C4-2B (cell line): Measurements from ENCODE around the gene PERCC1.

ENCODE experiments used
- CTCF ChIP-seq: fragments of 450-650 bp; conservative IDR thresholded peaks from 2 replicates; pipeline ENCODE4 v1.5.1; 2017; ENCODE audit warnings: mild to moderate bottlenecking
- ZFX ChIP-seq: fragments of 450-650 bp; IDR thresholded peaks from 2 replicates; pipeline ENCODE4 v1.6.1; 2017

- TF ChIP-seq CTCF (no peak), ZFX (no peak)
These were observed 27.1 kb upstream of the PERCC1 start for GRCh38 chr16:1403733-1404132.
